ENCODE results near the gene MZT2A.
"Not testable (repeated sequence)": the region's sequence is repeated elsewhere in the genome, so short reads cannot be mapped to it uniquely, and the experiment has no call there.

The MZT2A gene

DNA sequence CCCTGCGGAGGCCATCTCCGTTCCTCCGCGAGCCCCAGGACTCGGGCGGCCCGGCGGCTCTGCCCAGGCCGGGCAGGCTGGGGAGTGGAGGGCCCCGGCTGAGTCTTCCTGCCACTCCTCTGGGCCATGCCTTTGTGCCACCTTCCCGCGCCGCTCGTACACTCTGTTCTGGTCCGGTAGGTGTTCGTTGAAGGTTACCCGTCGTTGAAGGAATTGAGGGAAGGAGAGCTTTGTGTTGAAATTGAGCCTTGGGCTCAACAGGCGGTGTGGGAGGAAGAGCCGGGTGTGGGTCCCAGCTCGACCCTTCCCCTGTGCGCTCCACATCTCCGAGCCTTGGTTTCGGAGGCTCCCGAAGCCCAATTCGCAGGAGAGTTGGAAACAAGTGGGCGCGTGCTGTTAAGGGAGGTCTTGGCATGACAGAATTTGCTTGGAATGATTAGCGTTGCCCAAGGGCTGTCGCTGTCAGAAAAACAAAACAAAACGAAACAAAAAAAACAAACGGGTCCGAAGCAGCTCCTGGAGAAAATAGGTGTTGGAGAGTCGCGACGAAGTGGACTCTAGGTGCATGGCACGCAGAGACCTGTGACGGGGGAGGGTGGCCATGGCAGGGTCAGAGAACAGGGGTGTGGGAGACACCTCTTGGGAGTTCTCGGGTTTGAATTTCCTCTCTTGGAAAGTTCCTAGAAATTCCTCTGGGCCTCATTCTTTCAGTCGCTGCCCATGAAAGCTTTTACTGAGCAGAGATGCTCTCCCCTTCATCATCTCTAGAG lies 1.2 kb upstream of the MZT2A start:
- TF ChIP-seq, protein P1, sequence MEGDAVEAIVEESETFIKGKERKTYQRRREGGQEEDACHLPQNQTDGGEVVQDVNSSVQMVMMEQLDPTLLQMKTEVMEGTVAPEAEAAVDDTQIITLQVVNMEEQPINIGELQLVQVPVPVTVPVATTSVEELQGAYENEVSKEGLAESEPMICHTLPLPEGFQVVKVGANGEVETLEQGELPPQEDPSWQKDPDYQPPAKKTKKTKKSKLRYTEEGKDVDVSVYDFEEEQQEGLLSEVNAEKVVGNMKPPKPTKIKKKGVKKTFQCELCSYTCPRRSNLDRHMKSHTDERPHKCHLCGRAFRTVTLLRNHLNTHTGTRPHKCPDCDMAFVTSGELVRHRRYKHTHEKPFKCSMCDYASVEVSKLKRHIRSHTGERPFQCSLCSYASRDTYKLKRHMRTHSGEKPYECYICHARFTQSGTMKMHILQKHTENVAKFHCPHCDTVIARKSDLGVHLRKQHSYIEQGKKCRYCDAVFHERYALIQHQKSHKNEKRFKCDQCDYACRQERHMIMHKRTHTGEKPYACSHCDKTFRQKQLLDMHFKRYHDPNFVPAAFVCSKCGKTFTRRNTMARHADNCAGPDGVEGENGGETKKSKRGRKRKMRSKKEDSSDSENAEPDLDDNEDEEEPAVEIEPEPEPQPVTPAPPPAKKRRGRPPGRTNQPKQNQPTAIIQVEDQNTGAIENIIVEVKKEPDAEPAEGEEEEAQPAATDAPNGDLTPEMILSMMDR (IDR thresholded peaks at IDR 0.05; ENCODE audit: low read depth, low read length, missing control alignments), result no peak
- DNase-seq (ENCODE audit: extremely low read depth, low read depth), result no peak
- H3K4me3 ChIP-seq (replicated peaks; ENCODE audit: low read depth, low read length), result peak overlapping the region; percentile 96

DNA sequence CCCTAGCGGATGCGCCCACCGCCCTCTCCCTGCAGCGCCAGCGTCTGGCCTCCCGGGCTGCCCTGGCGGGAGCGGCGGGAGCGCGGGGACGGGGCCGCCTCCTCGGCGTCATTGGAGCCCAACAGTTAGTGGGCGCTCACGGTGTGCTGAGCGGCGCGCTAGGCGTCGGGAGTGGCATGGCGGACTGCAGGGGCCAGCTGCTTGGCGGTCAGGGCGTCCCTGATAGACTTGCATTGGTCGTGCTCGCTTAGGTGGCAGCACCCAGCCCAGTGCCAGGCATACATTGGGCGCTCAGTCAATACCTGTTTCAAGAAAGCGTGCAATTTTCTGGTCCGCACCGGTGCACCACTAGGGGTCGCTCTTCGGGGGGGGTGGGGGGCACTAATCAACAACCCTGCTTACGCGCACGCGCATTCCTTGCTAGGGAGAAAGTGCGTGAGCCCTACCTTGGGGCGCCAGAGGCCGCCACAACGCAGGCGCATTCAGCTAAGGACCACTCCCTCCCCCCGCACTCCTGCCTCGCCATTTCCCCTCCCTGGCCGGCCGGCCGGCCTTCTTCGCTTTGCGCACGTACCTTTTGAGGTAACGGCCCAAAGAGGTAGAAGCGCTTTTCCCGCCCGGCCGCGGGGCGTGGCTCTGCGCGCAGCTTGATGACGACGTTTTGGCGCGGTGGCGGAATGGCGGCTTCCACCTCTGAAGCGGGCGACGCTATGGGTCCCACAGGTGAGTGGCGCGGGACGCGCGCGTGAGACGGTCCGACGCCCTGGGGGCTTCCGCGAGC lies 411 bp upstream of the MZT2A start:
- peak overlapping the region; percentile 96 for H3K4me3 ChIP-seq (replicated peaks; ENCODE audit: low read depth, low read length)
- TF ChIP-seq, protein P1 (IDR thresholded peaks at IDR 0.05; ENCODE audit: low read depth, low read length, missing control alignments), result peak; percentile 84
- DNase-seq (ENCODE audit: extremely low read depth, low read depth), result peak; percentile 67

DNA sequence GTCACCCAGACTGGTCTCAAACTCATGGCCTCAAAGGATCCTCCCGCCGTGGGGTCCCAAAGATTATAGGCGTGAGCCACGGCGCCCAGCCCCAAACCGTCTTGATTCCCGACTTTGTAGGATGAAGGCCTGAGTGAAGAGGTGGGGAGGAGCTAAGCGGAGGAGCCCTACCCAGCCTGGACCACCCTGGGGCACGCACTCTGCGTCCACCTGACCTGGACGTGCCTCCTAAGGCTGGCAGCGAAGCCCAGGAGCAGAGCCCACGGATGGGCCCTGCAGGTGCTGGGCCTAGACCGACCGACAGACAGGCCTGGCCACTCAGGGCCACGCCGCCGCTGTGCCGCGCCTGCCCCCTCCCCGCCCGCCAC lies 744 bp downstream of the MZT2A start:
- not testable (repeated sequence) for DNase-seq (ENCODE audit: extremely low read depth, low read depth)
- H3K4me3 ChIP-seq (replicated peaks; ENCODE audit: low read depth, low read length), result peak overlapping the region; percentile 96

DNA sequence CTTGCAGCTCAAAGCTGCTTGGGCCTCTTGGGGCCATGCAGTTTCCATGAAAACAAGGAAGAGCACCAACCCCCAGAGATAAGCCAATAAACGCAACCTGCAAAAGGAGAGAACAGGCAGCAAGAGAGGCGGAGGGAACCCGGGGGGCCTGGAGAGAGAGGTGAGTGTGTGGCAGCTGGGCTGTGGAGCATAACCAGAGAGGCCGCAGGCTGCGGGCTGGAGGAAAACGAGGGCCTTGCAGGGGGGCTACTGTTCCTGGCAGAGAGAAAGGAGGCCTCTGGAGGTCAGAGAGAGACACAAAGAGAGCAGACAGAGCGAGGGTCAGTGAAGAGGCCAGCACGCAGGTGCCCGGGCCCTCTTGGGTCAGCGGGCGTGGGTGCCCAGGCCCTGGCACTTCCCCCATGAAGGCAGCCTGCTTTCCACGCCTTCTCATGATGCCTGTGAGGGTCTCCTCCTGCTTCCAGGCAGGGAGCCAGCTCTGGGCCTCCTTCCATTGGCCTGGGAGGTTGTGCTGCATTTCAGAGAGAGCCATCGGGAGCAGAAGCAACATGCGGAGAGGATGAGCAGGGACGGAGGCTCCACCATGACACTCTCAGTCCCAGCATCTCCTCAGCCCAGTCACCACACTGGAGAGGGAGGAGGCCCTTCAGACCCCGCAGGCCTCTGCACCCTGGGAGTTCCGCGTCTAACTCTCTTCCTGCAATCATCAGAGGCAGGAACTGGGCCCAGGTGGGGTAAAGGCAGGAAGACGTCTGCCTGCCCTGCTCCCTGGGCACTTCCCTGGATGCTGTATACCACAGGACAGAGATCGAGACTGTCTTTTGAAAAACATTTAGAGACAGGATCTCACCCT lies 1.4 kb downstream of the MZT2A start:
- DNase-seq (ENCODE audit: extremely low read depth, low read depth), result not testable (repeated sequence)
- H3K4me3 ChIP-seq (replicated peaks; ENCODE audit: low read depth, low read length), result peak overlapping the region; percentile 96

DNA sequence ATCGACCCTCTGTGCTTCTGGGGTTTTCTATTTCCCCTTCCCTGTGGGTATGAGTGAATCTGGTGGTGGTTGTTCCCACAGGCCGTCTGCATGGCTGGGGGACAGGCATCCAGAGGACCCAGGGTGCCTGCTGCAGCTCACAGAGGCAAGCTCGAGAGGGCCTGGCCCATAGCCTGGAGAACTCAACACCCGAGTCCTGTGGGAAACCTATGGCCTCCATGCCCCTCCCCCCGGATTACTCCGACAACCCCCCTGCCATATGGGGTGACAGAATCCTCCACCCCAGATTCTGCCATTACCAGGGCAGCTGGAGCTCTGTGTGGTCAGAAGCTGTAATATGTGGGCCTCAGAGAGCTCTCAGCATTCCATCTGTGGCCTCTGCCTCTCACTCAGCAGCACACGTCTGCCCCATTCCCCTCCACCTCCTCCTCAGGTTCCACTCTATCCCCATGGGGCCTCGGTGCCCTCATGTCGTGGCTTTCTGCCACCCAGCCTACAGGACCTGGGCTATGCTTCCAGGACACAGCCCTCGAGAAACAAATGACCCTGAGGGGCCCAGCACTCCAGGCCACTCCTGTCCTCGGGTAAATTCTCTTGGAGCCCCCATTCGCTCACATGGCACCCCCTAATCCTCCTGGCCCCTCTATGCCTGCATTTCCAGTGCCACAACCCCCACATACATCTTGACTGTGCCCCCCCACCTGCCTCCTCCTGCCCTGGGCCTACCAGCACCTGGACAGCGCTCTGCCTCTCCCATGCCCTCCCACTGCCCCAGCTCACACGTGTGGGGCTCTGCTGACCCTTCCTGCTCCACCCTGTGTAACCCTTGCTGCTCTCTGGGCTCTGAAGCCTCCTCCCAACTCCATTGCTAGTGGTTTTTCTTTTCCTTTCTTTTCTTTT lies 3.6 kb downstream of the MZT2A start:
- no peak overlapping the region for H3K4me3 ChIP-seq (replicated peaks; ENCODE audit: low read depth, low read length)
- DNase-seq (ENCODE audit: extremely low read depth, low read depth), result no peak
- TF ChIP-seq, protein P1 (IDR thresholded peaks at IDR 0.05; ENCODE audit: low read depth, low read length, missing control alignments), result no peak

DNA sequence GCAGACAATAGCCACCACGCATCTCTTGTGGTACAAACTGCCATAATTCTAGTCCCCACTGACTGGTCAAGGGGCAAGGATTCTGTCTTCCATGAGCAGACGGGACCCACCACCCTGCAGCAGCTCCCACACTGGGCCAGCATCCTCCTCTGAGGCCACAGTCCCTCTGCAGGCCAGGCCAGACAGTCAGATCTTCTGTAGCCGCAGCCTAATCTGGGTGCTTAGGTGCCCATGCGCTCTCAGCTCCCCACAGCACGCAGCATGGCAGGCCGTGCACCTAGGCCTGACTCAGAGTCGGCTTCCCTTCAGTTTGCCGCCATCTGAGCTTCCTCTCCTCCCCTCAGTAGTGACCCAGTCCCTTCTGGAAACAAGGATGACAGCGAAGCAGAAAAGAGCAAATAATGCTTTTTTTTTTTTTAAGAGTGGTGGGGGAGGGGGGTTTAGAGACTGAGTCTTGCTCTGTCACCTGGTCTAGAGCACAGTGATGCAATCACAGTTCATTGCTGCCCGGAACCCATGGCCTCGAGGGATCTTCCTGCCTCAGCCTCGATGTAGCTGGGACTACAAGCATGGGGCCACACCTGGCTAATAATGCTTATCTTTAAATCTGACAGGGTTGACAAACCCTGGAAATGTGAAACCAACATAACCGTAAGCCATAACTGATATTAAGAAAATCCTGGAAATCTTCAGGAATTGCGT lies 5.8 kb downstream of the MZT2A start:
- not testable (repeated sequence) for H3K4me3 ChIP-seq (replicated peaks; ENCODE audit: low read depth, low read length); DNase-seq (ENCODE audit: extremely low read depth, low read depth)

DNA sequence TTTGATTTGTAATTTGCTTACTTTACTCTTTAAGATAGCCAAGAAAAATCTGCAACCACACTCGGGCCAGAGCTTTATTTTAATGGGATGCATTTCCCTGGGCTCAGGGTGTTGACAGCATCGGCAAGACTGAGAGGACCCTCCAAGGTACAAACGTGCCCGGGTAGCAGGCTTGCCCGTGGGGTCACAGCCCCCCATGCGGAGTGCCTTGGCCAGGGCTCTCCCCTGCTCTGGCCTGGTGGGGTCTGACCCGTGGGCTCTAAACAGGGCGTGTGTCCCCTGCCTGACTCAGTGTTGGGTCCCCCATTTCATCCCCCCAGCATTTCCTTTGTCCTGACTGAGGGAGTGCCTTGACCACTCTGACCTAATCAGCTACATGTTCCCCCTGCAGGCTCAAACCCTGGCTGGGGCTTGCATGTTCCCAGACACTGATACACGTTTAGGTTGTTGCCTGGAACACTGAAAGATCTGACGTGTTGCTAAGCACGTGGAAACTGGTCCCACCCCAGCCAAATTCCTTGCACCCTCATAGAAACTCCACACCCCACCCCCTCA lies 7.2 kb downstream of the MZT2A start:
- not testable (repeated sequence) for DNase-seq (ENCODE audit: extremely low read depth, low read depth); H3K4me3 ChIP-seq (replicated peaks; ENCODE audit: low read depth, low read length)

DNA sequence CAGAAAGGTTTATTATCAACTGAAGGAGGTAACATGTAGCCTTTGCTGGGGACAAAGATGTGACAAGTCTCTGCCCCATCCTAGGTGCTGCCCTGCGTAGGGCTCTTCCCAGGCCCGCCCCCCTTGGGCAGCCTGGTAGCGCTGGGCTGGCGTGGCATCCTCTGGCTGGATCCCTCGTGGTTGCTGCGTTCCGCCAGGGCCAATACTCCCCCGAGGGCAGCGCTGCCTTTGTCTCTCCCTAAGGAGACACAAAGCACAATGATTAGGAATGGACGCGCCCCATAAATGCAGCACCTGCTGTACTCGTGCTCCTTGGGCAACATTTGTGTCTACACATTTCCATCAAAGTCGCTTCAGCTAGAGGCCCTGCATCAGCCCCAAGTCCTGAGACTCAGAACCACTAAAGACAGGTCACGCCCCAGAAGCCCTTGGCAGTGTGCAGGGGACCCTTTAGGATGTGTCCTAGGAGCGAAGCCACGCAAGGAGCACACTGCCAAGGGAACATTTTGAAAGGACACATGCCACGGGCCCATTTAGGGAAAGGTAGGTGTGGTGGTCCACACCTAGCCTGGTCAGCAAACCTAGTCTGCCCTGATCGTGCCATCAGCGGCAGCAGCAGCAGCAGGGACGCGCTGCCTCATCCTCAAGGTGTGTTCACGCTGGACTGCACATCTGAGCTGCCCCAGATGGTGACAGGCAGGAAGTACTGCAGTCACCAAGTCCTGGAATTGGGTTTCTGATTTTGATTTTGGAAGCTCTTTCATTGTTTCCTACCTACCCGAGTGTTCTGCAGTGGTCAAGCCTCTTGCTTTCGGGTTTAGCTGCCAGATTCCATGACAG lies 8.0 kb downstream of the MZT2A start:
- not testable (repeated sequence) for DNase-seq (ENCODE audit: extremely low read depth, low read depth); H3K4me3 ChIP-seq (replicated peaks; ENCODE audit: low read depth, low read length)

DNA sequence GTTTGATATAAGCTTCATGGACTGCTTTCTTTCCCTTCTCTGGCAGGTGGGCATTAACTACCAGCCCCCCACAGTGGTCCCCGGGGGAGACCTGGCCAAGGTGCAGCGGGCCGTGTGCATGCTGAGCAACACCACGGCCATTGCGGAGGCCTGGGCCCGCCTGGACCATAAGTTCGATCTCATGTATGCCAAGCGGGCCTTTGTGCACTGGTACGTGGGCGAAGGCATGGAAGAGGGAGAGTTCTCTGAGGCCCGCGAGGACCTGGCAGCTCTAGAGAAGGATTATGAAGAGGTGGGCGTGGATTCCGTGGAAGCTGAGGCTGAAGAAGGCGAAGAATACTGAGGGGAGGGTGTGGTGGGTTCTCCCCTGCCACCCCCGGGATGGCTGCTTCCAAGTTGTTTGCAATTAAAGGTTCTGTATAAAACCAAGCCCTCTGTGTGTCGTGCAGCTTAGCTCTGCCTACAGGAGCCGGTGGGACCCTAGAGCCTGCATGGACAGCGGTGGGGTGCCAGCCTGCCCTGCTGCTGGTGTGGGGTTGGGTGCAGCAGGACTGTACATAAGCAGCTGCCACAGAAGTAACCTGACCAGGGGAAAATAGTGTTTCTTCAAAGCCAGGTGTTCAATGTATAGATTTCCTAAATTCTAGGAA lies 9.6 kb downstream of the MZT2A start:
- not testable (repeated sequence) for DNase-seq (ENCODE audit: extremely low read depth, low read depth); H3K4me3 ChIP-seq (replicated peaks; ENCODE audit: low read depth, low read length)

DNA sequence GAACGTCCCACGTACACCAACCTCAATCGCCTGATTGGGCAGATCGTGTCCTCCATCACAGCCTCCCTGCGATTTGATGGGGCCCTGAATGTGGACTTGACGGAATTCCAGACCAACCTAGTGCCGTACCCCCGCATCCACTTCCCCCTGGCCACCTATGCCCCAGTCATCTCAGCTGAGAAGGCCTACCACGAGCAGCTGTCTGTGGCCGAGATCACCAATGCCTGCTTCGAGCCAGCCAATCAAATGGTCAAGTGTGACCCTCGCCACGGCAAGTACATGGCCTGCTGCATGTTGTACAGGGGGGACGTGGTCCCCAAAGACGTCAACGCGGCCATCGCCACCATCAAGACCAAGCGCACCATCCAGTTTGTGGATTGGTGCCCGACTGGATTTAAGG lies 11.8 kb downstream of the MZT2A start:
- not testable (repeated sequence) for H3K4me3 ChIP-seq (replicated peaks; ENCODE audit: low read depth, low read length); DNase-seq (ENCODE audit: extremely low read depth, low read depth)

DNA sequence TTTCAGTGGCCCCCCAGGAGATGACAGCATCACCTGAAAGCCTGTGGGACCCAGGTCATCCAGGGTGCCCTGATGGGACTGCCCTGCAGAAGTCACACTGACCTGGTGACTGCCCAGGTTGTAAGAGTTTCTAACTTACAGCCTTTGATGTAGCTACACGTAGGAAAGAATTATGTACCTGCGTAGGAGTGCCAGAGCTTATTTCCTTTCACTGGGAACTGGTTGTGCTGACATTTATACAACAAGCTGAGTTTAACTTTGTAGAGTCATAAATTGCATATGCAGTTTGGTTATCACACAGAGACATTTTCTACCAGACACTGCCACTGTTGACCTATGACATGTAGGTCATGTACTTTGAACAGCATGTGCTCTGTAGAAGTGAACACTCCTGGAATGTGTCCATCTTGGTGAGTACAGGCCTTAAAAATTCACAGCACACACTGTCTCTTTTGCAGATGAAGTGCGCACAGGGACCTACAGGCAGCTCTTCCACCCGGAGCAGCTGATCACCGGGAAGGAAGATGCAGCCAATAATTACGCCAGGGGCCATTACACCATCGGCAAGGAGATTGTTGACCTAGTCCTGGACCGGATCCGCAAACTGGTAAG lies 13.2 kb downstream of the MZT2A start:
- not testable (repeated sequence) for DNase-seq (ENCODE audit: extremely low read depth, low read depth)

More for the DNA sequence above, 13.2 kb downstream of the MZT2A start:
- not testable (repeated sequence) for H3K4me3 ChIP-seq (replicated peaks; ENCODE audit: low read depth, low read length)
